Activated naive CD4-positive, alpha-beta T cell treated with anti-CD3 and anti-CD28 coated beads, Interleukin-2, amount 50 U/mL, for 72 hours (primary cell): ENCODE measurements around the gene CAMK2B. TPM values are rescaled to one million over a fixed set of nuclear protein-coding genes. Genes with fewer than 3 reads are reported as not detected.

ENCODE experiments used
- ATAC-seq, 2 donors: fragments of 150-1000 bp; cut with Tn5 transposase; 2 replicates each; pipeline ENCODE4 v1.10.0; 2021; ENCODE audit warnings: mild to moderate bottlenecking in 2 of 2, moderate library complexity in 2 of 2
- DNase-seq, 2 donors: peaks; one replicate each; pipeline ENCODE4 v3.0.0; 2021 to 2022; ENCODE audit warnings: low spot score in 2 of 2
- H3K27ac Mint-ChIP-seq, 2 donors: one replicate each; pipeline ENCODE4 v1.8.0; 2022; ENCODE audit warnings: mild to moderate bottlenecking in 2 of 2, mixed read lengths in 2 of 2
- H3K36me3 Mint-ChIP-seq, 2 donors: one replicate each; pipeline ENCODE4 v1.8.0; 2022; ENCODE audit warnings: mixed read lengths in 2 of 2
- H3K9me3 Mint-ChIP-seq, 2 donors: one replicate each; pipeline ENCODE4 v1.8.0; 2022; ENCODE audit warnings: mixed read lengths in 2 of 2
- total RNA-seq, 2 donors: library from RNA; stranded (reverse); gene quantifications; one replicate each; pipeline ENCODE4 v1.2.3, GENCODE V29; 2022

Gene CAMK2B
- total RNA-seq, 2 donors from 2014 or later, result 0.32 to 2.1 TPM

GRCh38 chr7:44336491-44336890 lies 11.1 kb upstream of the CAMK2B start:
- peaks cover 0 to 12% of the 10 kb centered on the region in 2 donors for H3K36me3 Mint-ChIP-seq
- H3K27ac Mint-ChIP-seq, result no peak overlapping the region
- DNase-seq (no peak), ATAC-seq (no peak)
- peaks cover 16 to 17% of the 10 kb centered on the region in 2 donors for H3K9me3 Mint-ChIP-seq

- ATAC-seq (no peak), DNase-seq (no peak)
- Mint-ChIP-seq H3K27ac (no peak overlapping the region), H3K36me3 (peaks cover 0 to 12% of the 10 kb centered on the region in 2 donors), H3K9me3 (peaks cover 16 to 17% of the 10 kb centered on the region in 2 donors)
These were observed 9.8 kb upstream of the CAMK2B start for GRCh38 chr7:44335184-44335583.

- ATAC-seq (no peak), DNase-seq (no peak)
- H3K27ac Mint-ChIP-seq, result no peak overlapping the region
- H3K36me3 Mint-ChIP-seq, result peaks cover 0 to 12% of the 10 kb centered on the region in 2 donors
- H3K9me3 Mint-ChIP-seq, result peaks cover 16 to 17% of the 10 kb centered on the region in 2 donors
These were observed 9.3 kb upstream of the CAMK2B start for GRCh38 chr7:44334734-44335097.

- no peak for ATAC-seq
- Mint-ChIP-seq H3K9me3 (peaks cover 16 to 17% of the 10 kb centered on the region in 2 donors), H3K36me3 (peaks cover 0 to 12% of the 10 kb centered on the region in 2 donors), H3K27ac (no peak overlapping the region)
- no peak for DNase-seq
These were observed 8.7 kb upstream of the CAMK2B start for GRCh38 chr7:44333911-44334733.

- DNase-seq (no peak), ATAC-seq (no peak)
- H3K36me3 Mint-ChIP-seq, result peaks cover 0 to 12% of the 10 kb centered on the region in 2 donors
- H3K27ac Mint-ChIP-seq, result peak overlapping the region in 1 of 2 donors; percentile 7
- H3K9me3 Mint-ChIP-seq, result peaks cover 9 to 14% of the 10 kb centered on the region in 2 donors
These were observed 6.3 kb upstream of the CAMK2B start for GRCh38 chr7:44331682-44332081.

GRCh38 chr7:44330331-44330730 lies 4.9 kb upstream of the CAMK2B start:
- H3K27ac Mint-ChIP-seq, result no peak overlapping the region
- peaks cover 0 to 5% of the 10 kb centered on the region in 2 donors for H3K36me3 Mint-ChIP-seq
- DNase-seq, result no peak
- ATAC-seq, result no peak
- peaks cover 0 to 4% of the 10 kb centered on the region in 2 donors for H3K9me3 Mint-ChIP-seq

GRCh38 chr7:44329888-44330287 lies 4.5 kb upstream of the CAMK2B start:
- Mint-ChIP-seq H3K27ac (no peak overlapping the region), H3K36me3 (peaks cover 0 to 5% of the 10 kb centered on the region in 2 donors), H3K9me3 (peaks cover 0 to 4% of the 10 kb centered on the region in 2 donors)
- DNase-seq (no peak), ATAC-seq (no peak)

- no peak for DNase-seq
- H3K36me3 Mint-ChIP-seq, result peaks cover 0 to 5% of the 10 kb centered on the region in 2 donors
- ATAC-seq, result no peak
- peaks cover 0 to 4% of the 10 kb centered on the region in 2 donors for H3K9me3 Mint-ChIP-seq
- H3K27ac Mint-ChIP-seq, result peak overlapping the region in 1 of 2 donors; percentile 79
These were observed 3.7 kb upstream of the CAMK2B start for GRCh38 chr7:44329081-44329480.

- Mint-ChIP-seq H3K27ac (no peak overlapping the region), H3K9me3 (peaks cover 0 to 4% of the 10 kb centered on the region in 2 donors), H3K36me3 (peaks cover 0 to 5% of the 10 kb centered on the region in 2 donors)
- DNase-seq (no peak), ATAC-seq (no peak)
These were observed 2.6 kb upstream of the CAMK2B start for GRCh38 chr7:44327981-44328380.

GRCh38 chr7:44326261-44327125 lies 1.1 kb upstream of the CAMK2B start:
- Mint-ChIP-seq H3K27ac (no peak overlapping the region), H3K36me3 (peaks cover 0 to 5% of the 10 kb centered on the region in 2 donors), H3K9me3 (peaks cover 0 to 4% of the 10 kb centered on the region in 2 donors)
- ATAC-seq (no peak), DNase-seq (no peak)

GRCh38 chr7:44325811-44326241 lies 432 bp upstream of the CAMK2B start:
- Mint-ChIP-seq H3K36me3 (peaks cover 0 to 5% of the 10 kb centered on the region in 2 donors), H3K9me3 (peaks cover 0 to 4% of the 10 kb centered on the region in 2 donors), H3K27ac (no peak overlapping the region)
- no peak for DNase-seq
- peak in 1 of 2 donors; percentile 5 for ATAC-seq

- peaks cover 0 to 4% of the 10 kb centered on the region in 2 donors for H3K9me3 Mint-ChIP-seq
- ATAC-seq (peak in 1 of 2 donors; percentile 37), DNase-seq (no peak)
- no peak overlapping the region for H3K27ac Mint-ChIP-seq
- peaks cover 0 to 5% of the 10 kb centered on the region in 2 donors for H3K36me3 Mint-ChIP-seq
These were observed 753 bp downstream of the CAMK2B start for GRCh38 chr7:44324481-44325200.

GRCh38 chr7:44324204-44324480 lies 1.3 kb downstream of the CAMK2B start:
- no peak overlapping the region for H3K27ac Mint-ChIP-seq
- ATAC-seq, result no peak

GRCh38 chr7:44323381-44324203 lies 1.8 kb downstream of the CAMK2B start:
- no peak for DNase-seq
- Mint-ChIP-seq H3K9me3 (peaks cover 0 to 4% of the 10 kb centered on the region in 2 donors), H3K36me3 (peaks cover 0 to 5% of the 10 kb centered on the region in 2 donors), H3K27ac (no peak overlapping the region)
- ATAC-seq, result no peak

More at GRCh38 chr7:44324204-44324480, 1.3 kb downstream of the CAMK2B start:
- peaks cover 0 to 4% of the 10 kb centered on the region in 2 donors for H3K9me3 Mint-ChIP-seq
- no peak for DNase-seq
- peaks cover 0 to 5% of the 10 kb centered on the region in 2 donors for H3K36me3 Mint-ChIP-seq

GRCh38 chr7:44322631-44323363 lies 2.6 kb downstream of the CAMK2B start:
- no peaks in the 10 kb centered on the region for H3K9me3 Mint-ChIP-seq
- ATAC-seq, result no peak
- no peak for DNase-seq
- no peak overlapping the region for H3K27ac Mint-ChIP-seq
- peaks cover 0 to 5% of the 10 kb centered on the region in 2 donors for H3K36me3 Mint-ChIP-seq
